SJSA1 (cell line): ENCODE data around the gene HNF1B. TPM values are rescaled to one million over a fixed set of nuclear protein-coding genes. Genes with fewer than 3 reads are reported as not detected.
A peak's percentile ranks its signal among the peaks of the same experiment; 100 is the strongest.

Experiments used
- DNase-seq, 2 experiments: peaks; one replicate each; pipeline ENCODE4 v3.0.0-alpha.2; 2015 to 2020; ENCODE audit warnings: low spot score in 2 of 2, low read depth in 1 of 2
- H3K27ac ChIP-seq: fragments of 250-450 bp; sonication (Bioruptor Pico); 2 replicates; pipeline ENCODE4 v1.5.1; 2020; ENCODE audit warnings: mild to moderate bottlenecking, moderate library complexity
- H3K27me3 ChIP-seq: fragments of 250-450 bp; sonication (Bioruptor Pico); replicated peaks from 2 replicates; pipeline ENCODE4 v1.5.1; 2020; ENCODE audit warnings: mild to moderate bottlenecking, moderate library complexity
- H3K36me3 ChIP-seq: fragments of 250-450 bp; sonication (Bioruptor Pico); 2 replicates; pipeline ENCODE4 v1.5.1; 2020; ENCODE audit warnings: mild to moderate bottlenecking
- H3K4me1 ChIP-seq: fragments of 250-450 bp; sonication (Bioruptor Pico); replicated peaks from 2 replicates; pipeline ENCODE4 v1.6.1; 2021; ENCODE audit warnings: mild to moderate bottlenecking
- H3K4me3 ChIP-seq: fragments of 250-450 bp; sonication (Bioruptor Pico); 2 replicates; pipeline ENCODE4 v1.5.1; 2020; ENCODE audit warnings: mild to moderate bottlenecking
- H3K9me3 ChIP-seq: fragments of 250-450 bp; sonication (Bioruptor Pico); replicated peaks from 2 replicates; pipeline ENCODE4 v1.5.1; 2020; ENCODE audit warnings: mild to moderate bottlenecking
- total RNA-seq: library from RNA; depleted of rRNA; stranded (reverse); fragments of >200 nt; shearing (Covaris generic); gene quantifications from 2 replicates; pipeline ENCODE4 v1.2.3, GENCODE V29; 2014

HNF1B gene
- total RNA-seq, 1 experiment from 2014 or later, result not detected

DNA sequence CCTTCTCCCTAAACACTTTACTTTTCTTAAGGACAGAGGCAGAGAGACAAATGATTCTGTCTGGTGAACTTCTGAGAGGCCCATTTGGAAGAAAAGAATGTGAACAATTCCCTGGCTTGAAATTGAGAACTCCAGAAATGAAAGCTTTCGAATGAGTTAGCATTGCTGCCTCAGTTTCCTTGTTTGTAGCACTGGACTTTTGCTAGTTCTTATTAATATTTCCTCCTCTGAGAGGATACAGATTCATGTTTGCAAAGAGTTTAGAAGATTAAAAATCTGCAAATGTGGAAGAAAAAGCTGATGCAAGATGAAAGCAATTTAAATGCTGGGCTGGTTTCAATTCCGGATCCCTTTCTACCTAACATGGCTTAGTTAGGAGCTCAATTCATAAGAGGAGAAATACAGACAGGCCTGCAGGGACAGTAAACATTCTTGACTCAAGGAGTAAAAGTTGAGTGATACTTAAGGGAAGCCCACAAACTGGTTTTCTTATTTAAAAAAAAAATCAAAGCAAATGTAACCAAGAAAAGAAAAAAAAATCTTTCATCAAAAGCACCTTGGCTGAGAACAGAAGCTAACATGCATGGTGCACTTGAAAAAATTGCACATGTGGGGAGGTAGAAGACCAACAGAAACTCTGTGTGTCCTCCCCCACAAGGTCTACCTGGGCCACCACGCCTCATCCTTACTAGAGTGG is 27.1 kb downstream of the HNF1B start:
- Histone ChIP-seq H3K36me3 (no peaks in the 10 kb centered on the region), H3K9me3 (no peaks in the 10 kb centered on the region), H3K4me1 (peaks cover 46% of the 10 kb centered on the region), H3K27me3 (no peaks in the 10 kb centered on the region), H3K4me3 (no peak overlapping the region), H3K27ac (peak overlapping the region; percentile 76)
- DNase-seq, result no peak

DNA sequence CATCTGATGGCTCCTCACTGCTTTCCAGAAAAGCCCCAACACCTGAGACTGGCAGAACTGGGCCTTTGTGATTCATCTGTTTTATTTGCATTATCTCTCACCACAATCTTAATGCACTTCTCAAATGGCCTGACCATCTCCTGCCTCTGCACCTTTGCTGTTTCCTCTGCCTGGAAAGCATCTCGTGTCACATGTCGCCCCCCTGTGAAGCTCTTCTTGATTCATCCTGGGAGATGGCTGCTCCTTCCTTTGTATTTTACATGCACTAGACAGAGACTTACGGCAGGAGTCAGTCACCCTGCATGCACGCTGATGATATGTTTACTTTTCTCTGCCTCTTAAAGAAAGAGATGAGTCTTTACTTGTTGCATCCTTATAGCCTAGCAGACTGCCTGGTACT is 30.0 kb downstream of the HNF1B start:
- Histone ChIP-seq H3K27ac (no peak overlapping the region), H3K36me3 (no peaks in the 10 kb centered on the region), H3K27me3 (no peaks in the 10 kb centered on the region), H3K4me1 (peaks cover 41% of the 10 kb centered on the region), H3K4me3 (no peak overlapping the region), H3K9me3 (no peaks in the 10 kb centered on the region)
- no peak for DNase-seq

DNA sequence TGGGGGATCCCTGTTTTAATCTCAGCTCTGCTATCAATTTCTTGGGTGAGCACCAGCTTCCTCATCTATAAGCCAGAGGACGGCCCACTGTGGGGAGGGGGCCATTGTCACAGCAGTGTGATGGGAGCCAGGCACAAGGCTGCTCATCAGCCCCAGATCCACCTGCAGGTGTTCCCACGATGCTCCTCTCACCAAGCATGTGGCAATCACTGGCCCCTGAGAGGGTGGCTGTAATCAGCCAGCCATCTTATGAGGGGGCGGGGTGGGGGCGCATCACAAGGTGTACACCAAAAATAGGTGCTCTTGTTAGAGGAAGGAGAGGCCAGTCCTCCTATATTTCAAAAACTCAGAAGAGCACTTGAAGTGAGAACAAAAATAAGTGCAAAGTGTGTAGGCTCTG is 31.2 kb downstream of the HNF1B start:
- H3K36me3 ChIP-seq, result no peaks in the 10 kb centered on the region
- no peaks in the 10 kb centered on the region for H3K27me3 ChIP-seq
- no peak overlapping the region for H3K27ac ChIP-seq
- no peak for DNase-seq
- H3K4me3 ChIP-seq, result no peak overlapping the region
- no peaks in the 10 kb centered on the region for H3K9me3 ChIP-seq
- H3K4me1 ChIP-seq, result peaks cover 41% of the 10 kb centered on the region

DNA sequence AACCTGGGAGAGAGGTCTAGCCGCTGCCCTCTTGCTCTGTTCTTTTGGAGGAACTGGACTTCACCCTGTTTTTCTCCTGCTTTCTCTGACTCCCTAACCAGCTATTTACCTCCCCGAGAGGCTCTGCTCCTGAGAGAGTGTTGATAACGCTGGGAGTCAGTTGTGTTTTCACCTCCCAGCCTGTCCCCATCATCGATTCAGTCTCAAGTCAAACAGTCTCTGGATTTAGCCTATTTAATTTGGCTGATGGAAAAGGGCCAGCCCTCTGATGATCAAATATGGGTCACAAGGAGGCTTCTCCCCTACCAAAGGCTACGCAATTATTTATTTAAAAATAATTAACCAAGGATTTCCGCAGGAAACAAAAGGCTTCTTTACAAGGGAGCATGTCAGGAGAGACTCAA is 31.8 kb downstream of the HNF1B start:
- Histone ChIP-seq H3K27ac (no peak overlapping the region), H3K4me3 (no peak overlapping the region), H3K4me1 (peaks cover 36% of the 10 kb centered on the region), H3K27me3 (no peaks in the 10 kb centered on the region), H3K9me3 (no peaks in the 10 kb centered on the region), H3K36me3 (no peaks in the 10 kb centered on the region)
- no peak for DNase-seq

DNA sequence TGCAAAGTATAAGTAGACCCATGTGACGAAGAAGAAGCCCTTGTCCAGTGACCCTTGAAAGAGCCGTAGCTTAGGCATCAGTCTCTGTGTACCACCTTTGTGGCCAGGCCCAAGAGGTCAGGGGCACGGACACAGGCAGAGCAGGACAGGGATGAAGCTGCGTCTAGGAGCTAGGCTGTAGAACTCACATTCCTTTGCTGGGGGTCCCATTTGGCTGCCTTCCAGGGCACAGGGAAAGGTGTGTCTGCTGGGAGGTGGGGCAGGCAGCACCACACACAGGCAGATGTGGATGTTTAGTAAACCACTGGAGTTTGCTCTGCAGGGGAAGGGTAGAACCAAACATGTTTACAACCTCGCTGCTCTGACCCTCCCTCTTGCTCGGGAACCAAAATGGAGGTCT is 33.7 kb downstream of the HNF1B start:
- peaks cover 16% of the 10 kb centered on the region for H3K4me1 ChIP-seq
- H3K27me3 ChIP-seq, result no peaks in the 10 kb centered on the region
- no peaks in the 10 kb centered on the region for H3K9me3 ChIP-seq
- H3K27ac ChIP-seq, result no peak overlapping the region
- no peaks in the 10 kb centered on the region for H3K36me3 ChIP-seq
- no peak overlapping the region for H3K4me3 ChIP-seq
- no peak for DNase-seq

DNA sequence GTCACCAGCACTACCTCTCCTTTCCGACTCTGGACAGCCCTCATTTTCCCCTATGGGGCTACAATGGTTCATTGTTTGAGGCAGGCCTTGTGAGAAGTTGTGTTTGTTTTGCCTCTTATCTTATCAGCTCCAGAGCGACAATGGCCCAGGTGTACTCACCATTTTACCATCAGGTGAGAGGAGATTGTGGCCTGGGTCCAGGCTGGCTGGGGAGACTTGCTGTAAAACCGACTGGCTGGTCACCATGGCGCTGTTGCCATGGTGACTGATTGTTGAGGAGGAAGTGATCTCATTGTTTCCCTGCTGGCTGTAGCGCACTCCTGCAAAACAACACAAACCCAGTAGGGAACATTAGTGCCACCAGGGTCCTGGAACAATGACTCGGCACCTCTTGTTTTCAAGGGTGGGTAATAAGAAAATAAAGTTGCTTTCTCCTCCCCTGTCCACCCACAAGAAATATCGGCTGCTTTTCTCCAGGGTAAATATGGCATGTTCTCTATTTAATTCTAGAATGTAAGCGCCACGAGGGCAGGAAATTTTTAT is 34.4 kb downstream of the HNF1B start:
- Histone ChIP-seq H3K27ac (no peak overlapping the region), H3K4me1 (peaks cover 13% of the 10 kb centered on the region), H3K36me3 (no peaks in the 10 kb centered on the region), H3K9me3 (no peaks in the 10 kb centered on the region), H3K4me3 (no peak overlapping the region), H3K27me3 (no peaks in the 10 kb centered on the region)
- peak in 1 of 2 experiments; percentile 51 for DNase-seq

DNA sequence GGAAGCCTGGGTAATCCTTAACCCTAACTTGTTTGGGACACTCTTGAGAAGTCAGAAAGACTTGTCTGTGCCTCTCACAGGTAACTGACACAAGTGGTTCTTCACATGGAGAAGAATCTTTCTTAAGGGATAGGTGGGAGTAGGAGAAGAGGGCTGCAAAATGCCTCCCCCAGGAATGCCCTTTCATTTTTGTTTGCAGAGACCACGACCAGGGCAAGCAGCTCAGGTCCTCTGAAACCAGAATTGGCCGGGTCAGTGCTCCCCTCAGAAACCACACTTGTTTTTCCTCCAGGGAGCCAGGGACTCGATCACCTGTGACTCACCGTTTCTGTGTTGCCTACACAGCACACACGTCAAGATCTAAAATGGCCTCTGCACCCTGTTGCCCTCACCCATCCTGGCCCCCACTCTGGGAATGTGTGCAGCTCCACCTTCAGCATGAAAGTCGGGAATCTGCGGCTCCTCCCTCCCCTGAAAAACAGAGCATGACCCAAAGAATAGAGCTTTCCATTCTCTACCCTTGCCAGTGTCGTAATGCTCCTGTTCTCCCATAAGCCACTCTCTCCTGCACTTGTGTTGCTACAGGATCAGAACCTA is 36.1 kb downstream of the HNF1B start:
- Histone ChIP-seq H3K27me3 (no peaks in the 10 kb centered on the region), H3K4me3 (no peak overlapping the region), H3K9me3 (no peaks in the 10 kb centered on the region), H3K27ac (no peak overlapping the region), H3K4me1 (peaks cover 6% of the 10 kb centered on the region), H3K36me3 (no peaks in the 10 kb centered on the region)
- DNase-seq, result no peak

DNA sequence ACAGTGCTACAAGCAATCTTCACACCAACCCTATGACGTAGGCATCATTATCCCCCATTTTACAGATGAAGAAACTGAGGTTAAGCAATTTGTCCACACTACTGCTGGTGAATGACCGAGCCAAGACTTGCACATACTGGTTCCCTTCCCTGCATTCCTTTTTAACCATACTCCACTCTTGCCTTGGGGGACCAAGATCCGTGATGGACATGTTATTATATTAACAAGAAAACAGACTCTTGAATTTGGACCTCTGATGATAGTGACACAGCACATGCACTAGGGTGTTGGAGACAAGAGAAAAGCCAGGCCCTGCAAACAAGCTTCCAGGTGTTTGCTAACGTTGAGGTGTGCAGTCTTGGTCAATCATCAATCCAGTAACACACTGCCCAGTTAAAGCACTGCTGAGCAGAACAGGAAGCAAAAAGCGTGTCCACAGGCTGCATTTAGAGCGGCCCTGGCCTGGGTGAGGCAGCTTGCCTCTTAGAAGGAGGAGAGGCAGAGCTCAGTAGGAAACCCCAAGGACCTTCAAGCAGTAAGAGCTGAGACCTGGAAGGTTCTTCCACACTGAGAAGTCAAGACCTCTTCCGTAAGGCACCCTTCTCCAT is 36.7 kb downstream of the HNF1B start:
- H3K4me3 ChIP-seq, result no peak overlapping the region
- peaks cover 7% of the 10 kb centered on the region for H3K4me1 ChIP-seq
- no peak for DNase-seq
- no peaks in the 10 kb centered on the region for H3K27me3 ChIP-seq
- no peak overlapping the region for H3K27ac ChIP-seq
- no peaks in the 10 kb centered on the region for H3K9me3 ChIP-seq
- no peaks in the 10 kb centered on the region for H3K36me3 ChIP-seq

DNA sequence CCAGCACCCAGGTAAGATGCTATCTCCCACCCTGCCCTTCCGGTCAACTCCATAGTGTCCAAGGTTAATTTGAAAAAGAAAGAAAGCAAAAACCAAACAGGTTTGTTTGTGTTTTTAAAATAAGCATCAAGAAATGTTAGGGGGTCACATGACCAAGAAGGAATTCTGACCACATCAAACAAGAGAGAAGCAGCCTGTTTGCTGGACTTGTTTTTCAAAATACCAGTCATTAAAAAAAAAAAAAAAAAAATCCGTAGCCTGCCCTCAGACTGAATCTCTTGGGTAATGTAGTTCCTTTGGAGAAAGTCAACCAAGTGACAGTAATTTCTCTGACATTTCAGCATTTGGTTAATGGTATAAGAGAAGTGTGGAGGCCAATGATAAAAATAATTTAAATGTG is 38.4 kb downstream of the HNF1B start:
- no peaks in the 10 kb centered on the region for H3K36me3 ChIP-seq
- no peak for DNase-seq

DNA sequence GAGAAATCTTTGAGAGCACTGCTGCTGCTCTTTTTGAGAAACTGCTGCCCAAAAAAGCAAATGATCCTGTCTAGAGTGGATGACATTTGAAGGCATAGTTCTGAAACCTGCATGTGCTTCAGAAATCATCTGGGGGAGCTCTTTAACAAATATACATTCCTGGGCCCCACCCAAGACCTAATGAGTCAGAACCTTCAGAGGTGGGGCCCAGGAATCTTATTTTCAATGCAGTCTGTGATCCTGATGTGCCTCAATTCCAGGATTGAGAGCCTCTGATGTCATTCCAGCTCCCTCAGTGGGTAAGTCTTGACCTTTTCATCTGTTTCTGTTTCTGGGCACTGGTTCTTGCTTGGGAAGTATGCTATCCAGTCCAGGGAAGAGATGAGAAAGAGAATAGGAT is 42.3 kb downstream of the HNF1B start:
- peak in 1 of 2 experiments; percentile 60 for DNase-seq
- Histone ChIP-seq H3K9me3 (no peaks in the 10 kb centered on the region), H3K27me3 (no peaks in the 10 kb centered on the region), H3K4me1 (peaks cover 24% of the 10 kb centered on the region), H3K36me3 (no peaks in the 10 kb centered on the region), H3K4me3 (no peak overlapping the region), H3K27ac (no peak overlapping the region)

More for the DNA sequence above, 38.4 kb downstream of the HNF1B start:
- peaks cover 21% of the 10 kb centered on the region for H3K4me1 ChIP-seq
- H3K27ac ChIP-seq, result no peak overlapping the region
- H3K4me3 ChIP-seq, result no peak overlapping the region
- H3K27me3 ChIP-seq, result no peaks in the 10 kb centered on the region
- H3K9me3 ChIP-seq, result no peaks in the 10 kb centered on the region

DNA sequence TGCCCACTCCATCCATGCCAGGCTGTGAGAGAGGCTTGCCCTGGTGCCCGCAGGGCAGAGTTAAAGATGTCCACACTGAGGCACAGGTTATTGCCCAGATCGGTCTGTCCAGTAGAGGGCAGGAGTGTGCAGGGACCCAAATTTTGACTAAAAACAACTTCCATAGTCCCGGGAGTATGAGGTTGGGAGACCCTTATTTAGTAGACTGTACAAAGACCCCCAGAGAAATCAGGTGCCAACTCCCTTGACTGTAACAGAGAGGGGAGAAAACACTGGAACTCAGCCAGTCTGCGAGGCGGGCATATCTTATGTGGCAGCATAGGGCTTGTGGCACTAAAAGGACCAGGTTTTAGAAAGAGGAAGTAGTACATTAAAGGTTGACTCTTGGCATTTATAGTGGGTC is 43.4 kb downstream of the HNF1B start:
- no peak for DNase-seq
- Histone ChIP-seq H3K9me3 (no peaks in the 10 kb centered on the region), H3K4me1 (peaks cover 24% of the 10 kb centered on the region), H3K27ac (no peak overlapping the region), H3K36me3 (no peaks in the 10 kb centered on the region), H3K27me3 (no peaks in the 10 kb centered on the region), H3K4me3 (no peak overlapping the region)

DNA sequence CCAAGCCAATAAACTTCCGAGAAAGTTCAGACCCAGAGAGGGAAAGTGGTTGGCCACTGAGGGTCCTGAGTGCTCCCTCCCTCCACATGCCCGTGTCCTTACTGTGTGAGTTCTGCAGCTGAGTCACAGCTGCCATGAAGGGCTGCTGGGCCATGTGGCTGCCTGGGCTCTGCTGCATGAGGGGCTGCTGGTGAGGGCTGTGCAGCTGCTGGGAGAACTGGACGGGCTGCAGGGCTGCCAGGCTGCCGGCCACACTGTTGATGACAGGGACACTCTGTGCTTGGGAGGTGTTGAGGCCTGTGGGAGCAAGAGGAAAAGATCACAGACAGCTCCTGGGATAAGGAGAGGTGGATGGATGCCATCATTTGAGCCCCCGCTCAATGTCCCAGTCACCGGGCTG is 44.0 kb downstream of the HNF1B start:
- H3K4me1 ChIP-seq, result peaks cover 24% of the 10 kb centered on the region
- no peak for DNase-seq
- no peaks in the 10 kb centered on the region for H3K9me3 ChIP-seq
- no peak overlapping the region for H3K4me3 ChIP-seq
- no peaks in the 10 kb centered on the region for H3K36me3 ChIP-seq
- no peaks in the 10 kb centered on the region for H3K27me3 ChIP-seq
- H3K27ac ChIP-seq, result no peak overlapping the region

DNA sequence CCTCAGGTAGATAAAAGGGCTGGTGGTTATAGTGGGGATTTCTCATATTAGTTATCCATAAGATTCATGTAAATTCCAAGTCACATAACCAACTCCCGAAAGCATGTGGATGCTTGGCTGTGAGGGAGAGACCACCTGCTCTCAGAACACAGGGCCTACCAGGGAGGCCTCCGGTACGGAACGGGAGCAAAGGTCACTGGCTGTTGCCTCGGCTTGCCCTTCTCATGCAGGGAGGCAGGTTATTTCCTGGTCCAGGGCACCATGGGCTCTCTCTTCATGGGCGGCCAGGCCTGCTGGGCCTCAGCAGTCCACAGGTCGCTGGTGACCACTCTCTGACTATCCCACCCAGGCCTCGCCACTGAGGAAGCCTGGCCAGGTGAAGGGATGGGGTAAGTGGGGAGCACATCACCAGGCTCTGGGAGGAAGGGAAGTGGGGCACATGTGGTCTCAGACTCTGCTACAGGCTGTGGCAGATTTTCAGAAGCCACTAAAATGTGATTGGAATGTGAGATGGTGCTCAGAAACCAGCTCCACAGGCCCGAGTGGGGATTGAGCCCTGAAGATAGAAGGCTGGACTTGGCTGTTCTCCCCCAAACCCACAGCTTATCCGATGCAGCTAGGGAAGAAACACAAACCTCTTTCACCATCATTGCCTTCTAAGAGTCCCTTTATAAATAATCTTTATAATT is 45.4 kb downstream of the HNF1B start:
- no peaks in the 10 kb centered on the region for H3K27me3 ChIP-seq

DNA sequence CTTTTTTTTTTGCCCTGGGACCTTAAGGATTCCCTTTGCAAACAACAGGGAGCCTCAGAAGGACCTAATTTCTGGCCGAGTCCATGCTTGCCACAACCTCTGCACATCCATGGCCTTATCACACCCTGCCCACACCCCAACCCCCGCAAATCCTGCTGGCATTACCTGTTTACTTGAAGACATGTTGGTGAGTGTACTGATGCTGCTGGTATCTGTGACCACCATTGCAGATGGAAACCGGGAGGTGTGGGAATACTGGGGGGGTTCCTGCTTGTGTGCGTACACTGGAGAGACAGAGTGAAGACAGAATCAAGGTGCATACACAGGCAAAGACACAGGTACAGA is 46.0 kb downstream of the HNF1B start:
- no peaks in the 10 kb centered on the region for H3K9me3 ChIP-seq
- H3K27me3 ChIP-seq, result no peaks in the 10 kb centered on the region
- no peaks in the 10 kb centered on the region for H3K36me3 ChIP-seq
- no peak overlapping the region for H3K27ac ChIP-seq
- peaks cover 24% of the 10 kb centered on the region for H3K4me1 ChIP-seq
- H3K4me3 ChIP-seq, result no peak overlapping the region
- no peak for DNase-seq

More for the DNA sequence above, 45.4 kb downstream of the HNF1B start:
- Histone ChIP-seq H3K9me3 (no peaks in the 10 kb centered on the region), H3K27ac (no peak overlapping the region), H3K36me3 (no peaks in the 10 kb centered on the region), H3K4me1 (peaks cover 24% of the 10 kb centered on the region), H3K4me3 (no peak overlapping the region)
- DNase-seq, result no peak
